OCI-LY7 (cell line): ENCODE results near the gene SAFB2. TPM values are rescaled to one million over a fixed set of nuclear protein-coding genes. Genes with fewer than 3 reads are reported as not detected.

Experiments
- BruUV-seq: library from RNA; stranded (reverse); fragments of 400-500 nt; replicated peaks from 2 replicates; lab custom pipeline; 2021; lab: Mats Ljungman, UMichigan
- CTCF ChIA-PET: fragments of 300-600 bp; sonication (Branson Sonifier 250); formaldehyde crosslinking; loops from one replicate; lab custom pipeline; 2022; ENCODE audit warnings: antibody characterized with exemption; ENCODE audit not compliant: unreplicated experiment; lab: Charles Lee
- POLR2A ChIA-PET: fragments of 300-600 bp; sonication (Branson Sonifier 250); formaldehyde crosslinking; loops from one replicate; lab custom pipeline; 2022; ENCODE audit warnings: antibody characterized with exemption; lab: Charles Lee
- DNase-seq: peaks from one replicate; pipeline ENCODE4 v3.0.0-alpha.2; 2015; ENCODE audit warnings: low spot score
- H2AFZ ChIP-seq: fragments of 200-600 bp; sonication (generic), shearing (Covaris generic); 2 replicates; pipeline ENCODE4 v1.6.1; 2014; ENCODE audit warnings: mild to moderate bottlenecking, antibody characterized with exemption, low read length, moderate library complexity
- H3K27ac ChIP-seq: fragments of 200-600 bp; sonication (generic); 2 replicates; pipeline ENCODE4 v1.5.1; 2014; ENCODE audit warnings: mixed run types, low read depth, mild to moderate bottlenecking, moderate library complexity, low read length, inconsistent platforms; ENCODE audit not compliant: poor library complexity, severe bottlenecking
- H3K36me3 ChIP-seq: fragments of 200-600 bp; sonication (generic); 2 replicates; pipeline ENCODE4 v1.6.1; 2014; ENCODE audit warnings: mild to moderate bottlenecking, antibody characterized with exemption, low read length, moderate library complexity, mixed read lengths; ENCODE audit not compliant: insufficient read depth
- H3K4me1 ChIP-seq: fragments of 200-600 bp; sonication (generic); 2 replicates; pipeline ENCODE4 v1.5.1; 2014; ENCODE audit warnings: mild to moderate bottlenecking, low read length; ENCODE audit not compliant: insufficient read depth, poor library complexity, severe bottlenecking
- H3K4me2 ChIP-seq: fragments of 200-600 bp; sonication (generic); 2 replicates; pipeline ENCODE4 v1.6.1; 2014; ENCODE audit warnings: mild to moderate bottlenecking, low read length
- H3K4me3 ChIP-seq: fragments of 200-600 bp; sonication (generic); 2 replicates; pipeline ENCODE4 v1.5.1; 2014; ENCODE audit warnings: mild to moderate bottlenecking, low read depth, low read length; ENCODE audit not compliant: poor library complexity, severe bottlenecking
- H3K79me2 ChIP-seq: fragments of 200-600 bp; sonication (generic); 2 replicates; pipeline ENCODE4 v1.6.1; 2016; ENCODE audit warnings: low read depth, mild to moderate bottlenecking, low read length, moderate library complexity, mixed read lengths; ENCODE audit not compliant: insufficient read depth
- H3K9me2 ChIP-seq: fragments of 200-600 bp; sonication (generic); 2 replicates; pipeline ENCODE4 v1.6.1; 2016; ENCODE audit warnings: mild to moderate bottlenecking, low read length, mixed read lengths; ENCODE audit not compliant: insufficient read depth
- H3K9me3 ChIP-seq: fragments of 200-600 bp; sonication (generic); 2 replicates; pipeline ENCODE4 v1.6.1; 2014; ENCODE audit warnings: mild to moderate bottlenecking, mixed run types, low read length, mixed read lengths
- H4K20me1 ChIP-seq: fragments of 200-600 bp; sonication (generic); 2 replicates; pipeline ENCODE4 v1.6.1; 2014; ENCODE audit warnings: mild to moderate bottlenecking, antibody characterized with exemption, low read length, moderate library complexity, mixed read lengths; ENCODE audit not compliant: insufficient read depth
- CTCF ChIP-seq: fragments of 200-600 bp; sonication (generic); conservative IDR thresholded peaks from 2 replicates; pipeline ENCODE4 v1.5.1; 2014; ENCODE audit warnings: mild to moderate bottlenecking, antibody characterized with exemption, low read length, moderate library complexity, mixed read lengths
- EZH2phosphoT487 ChIP-seq: fragments of 200-600 bp; sonication (generic); IDR thresholded peaks from 2 replicates; pipeline ENCODE4 v1.6.1; 2018; ENCODE audit warnings: low read depth, borderline replicate concordance, mild to moderate bottlenecking, mixed run types, antibody characterized with exemption, low read length, moderate library complexity, mixed read lengths
- intact Hi-C: fragments of 100-400 bp; cut with micrococcal nuclease; formaldehyde crosslinking; loops from one replicate; pipeline ENCODE4 v1.10.0; 2022; ENCODE audit not compliant: unreplicated experiment
- total RNA-seq, 2 experiments: library from RNA; depleted of rRNA in 1 of 2; stranded (reverse); fragments of >200 nt in 1 of 2; shearing (Covaris generic) in 1 of 2; gene quantifications; 2 replicates each; pipeline ENCODE4 v1.2.3, GENCODE V29; 2014 to 2022

SAFB2 gene
- total RNA-seq, 2 experiments from 2014 or later = 52.8 to 111 TPM

- Histone ChIP-seq H4K20me1 (no peaks in the 10 kb centered on the region), H3K4me1 (no peaks in the 10 kb centered on the region), H3K79me2 (no peaks in the 10 kb centered on the region), H3K9me2 (no peaks in the 10 kb centered on the region), H3K36me3 (no peaks in the 10 kb centered on the region), H3K9me3 (no peaks in the 10 kb centered on the region), H3K27ac (no peak within 1 kb of the TSS), H3K4me2 (no peak within 1 kb of the TSS), H3K4me3 (no peak within 1 kb of the TSS), H2AFZ (no peak within 1 kb of the TSS)
- DNase-seq = no peak
- intact Hi-C loops = no loop called here
- CTCF ChIA-PET = no interaction called here
- TF ChIP-seq CTCF (no peak), EZH2phosphoT487 (no peak)
- no TSS peak for BruUV-seq
- POLR2A ChIA-PET = no interaction called here
Observed at GRCh38 chr19:5567360-5567969, 55.1 kb downstream of the SAFB2 start, which contains the start of gene TINCR. Gene TINCR, minus strand, starts transcription at chr19:5567953.

- Histone ChIP-seq H3K4me1 (no peaks in the 10 kb centered on the region), H3K79me2 (no peaks in the 10 kb centered on the region), H3K4me3 (no peak overlapping the region), H3K4me2 (no peak overlapping the region), H3K9me2 (no peaks in the 10 kb centered on the region), H4K20me1 (no peaks in the 10 kb centered on the region), H3K27ac (no peak overlapping the region), H3K36me3 (no peaks in the 10 kb centered on the region), H2AFZ (no peak overlapping the region), H3K9me3 (no peaks in the 10 kb centered on the region)
- ChIA-PET POLR2A (no interaction called here), CTCF (no interaction called here)
- TF ChIP-seq CTCF = no peak
- BruUV-seq = no TSS peak
- no peak for DNase-seq
- intact Hi-C loops = no loop called here
Observed at GRCh38 chr19:5564930-5565329, 57.6 kb downstream of the SAFB2 start.

- no TSS peak for BruUV-seq
Observed at GRCh38 chr19:5563935-5564612, 58.5 kb downstream of the SAFB2 start.

More at GRCh38 chr19:5563935-5564612, 58.5 kb downstream of the SAFB2 start:
- Histone ChIP-seq H2AFZ (no peak overlapping the region), H3K36me3 (no peaks in the 10 kb centered on the region), H3K4me3 (no peak overlapping the region), H4K20me1 (no peaks in the 10 kb centered on the region), H3K79me2 (no peaks in the 10 kb centered on the region), H3K4me2 (no peak overlapping the region), H3K4me1 (no peaks in the 10 kb centered on the region), H3K27ac (no peak overlapping the region), H3K9me2 (no peaks in the 10 kb centered on the region), H3K9me3 (no peaks in the 10 kb centered on the region)
- ChIA-PET POLR2A (no interaction called here), CTCF (no interaction called here)
- intact Hi-C loops = no loop called here
- TF ChIP-seq CTCF (no peak), EZH2phosphoT487 (no peak)
- no peak for DNase-seq
